ENCODE results near the gene NXNL1. TPM values are rescaled to one million over a fixed set of nuclear protein-coding genes. Genes with fewer than 3 reads are reported as not detected.
A peak's percentile ranks its signal among the peaks of the same experiment; 100 is the strongest.

Gene NXNL1
- total and polyA plus RNA-seq, 9 of the 15 experiments (the other 6 are each of a cell fraction or from before 2014, with no cell fraction given), result not detected

DNA sequence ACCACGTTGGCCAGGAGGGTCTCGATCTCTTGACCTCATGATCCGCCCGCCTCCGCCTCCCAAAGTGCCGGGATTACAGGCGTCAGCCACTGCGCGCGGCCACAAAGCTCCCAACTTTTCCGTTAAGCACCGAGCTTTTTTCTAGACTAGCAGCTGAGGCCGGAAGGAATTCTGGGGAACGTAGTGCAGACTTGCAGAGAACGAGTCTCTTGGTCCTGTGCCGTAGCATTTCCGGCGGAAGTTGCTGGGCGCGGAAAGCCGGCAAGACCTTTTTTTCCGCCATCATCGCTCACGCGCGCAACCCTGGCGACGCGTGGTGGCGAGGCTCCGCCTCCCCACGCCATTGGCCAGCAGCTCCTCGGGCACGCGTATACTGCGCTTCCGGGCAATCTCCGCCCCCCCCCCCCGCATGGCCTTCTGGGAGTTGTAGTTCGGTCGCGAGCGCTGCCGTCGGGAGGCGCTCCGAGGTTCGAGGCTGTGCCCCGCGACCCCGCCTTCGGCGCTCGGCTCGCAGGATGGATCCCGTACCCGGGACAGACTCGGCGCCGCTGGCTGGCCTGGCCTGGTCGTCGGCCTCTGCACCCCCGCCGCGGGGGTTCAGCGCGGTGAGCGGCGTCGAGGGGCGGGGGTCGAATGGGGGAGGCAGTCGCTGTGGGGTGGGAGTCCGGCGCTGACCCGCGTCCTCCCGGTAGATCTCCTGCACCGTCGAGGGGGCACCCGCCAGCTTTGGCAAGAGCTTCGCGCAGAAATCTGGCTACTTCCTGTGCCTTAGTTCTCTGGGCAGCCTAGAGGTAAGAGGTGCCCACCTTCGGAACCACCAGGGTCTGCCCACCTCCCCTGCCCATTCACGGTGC is 40.9 kb downstream of the NXNL1 start, which contains the start of gene MVB12A (continued):
- TF ChIP-seq CBX1 (IDR thresholded peaks at IDR 0.05; ENCODE audit: low read depth) (peak; percentile 38; the same call in 1 of the 2 replicates), MTF1 (CRISPR knock-in tag; IDR thresholded peaks at IDR 0.05; ENCODE audit: borderline replicate concordance) (no peak), EGR1 (conservative IDR thresholded peaks at IDR 0.05) (peak; percentile 97), ZNF766 (CRISPR knock-in tag; conservative IDR thresholded peaks at IDR 0.05) (peak; percentile 55; the same call in 1 of the 2 replicates), ZKSCAN3 (CRISPR knock-in tag; IDR thresholded peaks at IDR 0.05) (peak; percentile 37; the same call in 1 of the 2 replicates), POLR2A (conservative IDR thresholded peaks at IDR 0.05) (peak; percentile 69), STAG1 (CRISPR knock-in tag; IDR thresholded peaks at IDR 0.05; ENCODE audit: borderline replicate concordance) (no peak; the same call in 1 of the 2 replicates), PTTG1 (tag; IDR thresholded peaks at IDR 0.05; ENCODE audit: low read depth) (no peak), CEBPB (tag; IDR thresholded peaks at IDR 0.05) (peak; percentile 4; the same call in 1 of the 2 replicates), GATAD2A (IDR thresholded peaks at IDR 0.05) (0 out of 2 replicates have a peak, but pooled peaks have one; percentile 26), ZFX (CRISPR knock-in tag; IDR thresholded peaks at IDR 0.05) (peak; percentile 56), ZNF717 (CRISPR knock-in tag; IDR thresholded peaks at IDR 0.05) (no peak), RBM17 (IDR thresholded peaks at IDR 0.05; ENCODE audit: borderline replicate concordance, low read depth, low read length) (no peak), OTX1 (CRISPR knock-in tag; IDR thresholded peaks at IDR 0.05) (no peak), KDM1A (IDR thresholded peaks at IDR 0.05) (no peak), GABPB1 (CRISPR knock-in tag; IDR thresholded peaks at IDR 0.05) (peak; percentile 99), SMAD3 (CRISPR knock-in tag; conservative IDR thresholded peaks at IDR 0.05) (no peak), ZNF57 (CRISPR knock-in tag; IDR thresholded peaks at IDR 0.05) (no peak), RBM34 (IDR thresholded peaks at IDR 0.05; ENCODE audit: borderline replicate concordance, insufficient read depth, low read length) (0 out of 2 replicates have a peak, but pooled peaks have one; percentile 47), SIRT6 (IDR thresholded peaks at IDR 0.05; ENCODE audit: low read depth, low read length) (no peak), MBD2 (IDR thresholded peaks at IDR 0.05; ENCODE audit: borderline replicate concordance, low read depth) (peak; percentile 86), TARDBP (IDR thresholded peaks at IDR 0.05) (no peak; the same call in 1 of the 2 replicates), THAP7 (CRISPR knock-in tag; IDR thresholded peaks at IDR 0.05) (no peak), NFIC (IDR thresholded peaks at IDR 0.05) (peak; percentile 93), TCFL5 (CRISPR knock-in tag; conservative IDR thresholded peaks at IDR 0.05) (no peak)
- TF ChIP-seq, protein P1, sequence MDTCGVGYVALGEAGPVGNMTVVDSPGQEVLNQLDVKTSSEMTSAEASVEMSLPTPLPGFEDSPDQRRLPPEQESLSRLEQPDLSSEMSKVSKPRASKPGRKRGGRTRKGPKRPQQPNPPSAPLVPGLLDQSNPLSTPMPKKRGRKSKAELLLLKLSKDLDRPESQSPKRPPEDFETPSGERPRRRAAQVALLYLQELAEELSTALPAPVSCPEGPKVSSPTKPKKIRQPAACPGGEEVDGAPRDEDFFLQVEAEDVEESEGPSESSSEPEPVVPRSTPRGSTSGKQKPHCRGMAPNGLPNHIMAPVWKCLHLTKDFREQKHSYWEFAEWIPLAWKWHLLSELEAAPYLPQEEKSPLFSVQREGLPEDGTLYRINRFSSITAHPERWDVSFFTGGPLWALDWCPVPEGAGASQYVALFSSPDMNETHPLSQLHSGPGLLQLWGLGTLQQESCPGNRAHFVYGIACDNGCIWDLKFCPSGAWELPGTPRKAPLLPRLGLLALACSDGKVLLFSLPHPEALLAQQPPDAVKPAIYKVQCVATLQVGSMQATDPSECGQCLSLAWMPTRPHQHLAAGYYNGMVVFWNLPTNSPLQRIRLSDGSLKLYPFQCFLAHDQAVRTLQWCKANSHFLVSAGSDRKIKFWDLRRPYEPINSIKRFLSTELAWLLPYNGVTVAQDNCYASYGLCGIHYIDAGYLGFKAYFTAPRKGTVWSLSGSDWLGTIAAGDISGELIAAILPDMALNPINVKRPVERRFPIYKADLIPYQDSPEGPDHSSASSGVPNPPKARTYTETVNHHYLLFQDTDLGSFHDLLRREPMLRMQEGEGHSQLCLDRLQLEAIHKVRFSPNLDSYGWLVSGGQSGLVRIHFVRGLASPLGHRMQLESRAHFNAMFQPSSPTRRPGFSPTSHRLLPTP (IDR thresholded peaks at IDR 0.05; ENCODE audit: borderline replicate concordance, extremely low read depth, insufficient read length), result no peak
- TF ChIP-seq, protein P2, sequence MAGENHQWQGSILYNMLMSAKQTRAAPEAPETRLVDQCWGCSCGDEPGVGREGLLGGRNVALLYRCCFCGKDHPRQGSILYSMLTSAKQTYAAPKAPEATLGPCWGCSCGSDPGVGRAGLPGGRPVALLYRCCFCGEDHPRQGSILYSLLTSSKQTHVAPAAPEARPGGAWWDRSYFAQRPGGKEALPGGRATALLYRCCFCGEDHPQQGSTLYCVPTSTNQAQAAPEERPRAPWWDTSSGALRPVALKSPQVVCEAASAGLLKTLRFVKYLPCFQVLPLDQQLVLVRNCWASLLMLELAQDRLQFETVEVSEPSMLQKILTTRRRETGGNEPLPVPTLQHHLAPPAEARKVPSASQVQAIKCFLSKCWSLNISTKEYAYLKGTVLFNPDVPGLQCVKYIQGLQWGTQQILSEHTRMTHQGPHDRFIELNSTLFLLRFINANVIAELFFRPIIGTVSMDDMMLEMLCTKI (IDR thresholded peaks at IDR 0.05; ENCODE audit: partially characterized antibody), result no peak
